Cardiac fibroblast (primary cell): Measurements from ENCODE around the gene TXNDC16.

ENCODE experiments used
- DNase-seq, 2 donors: peaks; one replicate each; pipeline versions ENCODE4 v3.0.0 to v3.0.0-alpha.2; 2010; ENCODE audit warnings: low read depth in 2 of 2
- H3K4me3 ChIP-seq, 2 donors: replicated peaks in 1 of 2; 1 replicate in 1 of 2; 2 replicates in 1 of 2; pipeline ENCODE4 v1.5.1; 2011; ENCODE audit warnings: low read depth in 2 of 2, low read length in 2 of 2, mild to moderate bottlenecking in 2 of 2, moderate library complexity in 1 of 2
- CTCF ChIP-seq: IDR thresholded peaks from one replicate; pipeline ENCODE4 v1.5.1; 2011; ENCODE audit warnings: low read depth, mild to moderate bottlenecking, low read length, inconsistent platforms

The TXNDC16 gene

DNA sequence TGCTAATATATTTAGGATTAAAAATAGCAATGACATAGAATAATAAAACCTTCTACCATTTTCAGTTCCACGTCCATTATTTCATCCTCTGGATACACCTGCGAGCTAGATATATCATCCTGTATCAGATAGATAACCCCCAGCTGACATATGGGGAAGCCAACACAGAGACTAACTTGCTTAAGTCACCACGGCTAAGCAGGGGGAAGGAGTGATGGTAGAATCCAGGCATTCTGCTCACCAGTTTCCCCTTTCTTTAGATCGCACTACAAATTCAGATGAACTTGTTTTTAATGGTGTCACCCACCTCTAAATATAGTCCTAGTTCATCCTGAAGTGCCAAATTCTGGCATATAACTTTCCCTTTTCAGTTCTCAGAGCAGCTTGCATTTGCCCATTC is 110.1 kb downstream of the TXNDC16 start:
- no peak overlapping the region for H3K4me3 ChIP-seq
- DNase-seq, result no peak
- TF ChIP-seq CTCF, result no peak

DNA sequence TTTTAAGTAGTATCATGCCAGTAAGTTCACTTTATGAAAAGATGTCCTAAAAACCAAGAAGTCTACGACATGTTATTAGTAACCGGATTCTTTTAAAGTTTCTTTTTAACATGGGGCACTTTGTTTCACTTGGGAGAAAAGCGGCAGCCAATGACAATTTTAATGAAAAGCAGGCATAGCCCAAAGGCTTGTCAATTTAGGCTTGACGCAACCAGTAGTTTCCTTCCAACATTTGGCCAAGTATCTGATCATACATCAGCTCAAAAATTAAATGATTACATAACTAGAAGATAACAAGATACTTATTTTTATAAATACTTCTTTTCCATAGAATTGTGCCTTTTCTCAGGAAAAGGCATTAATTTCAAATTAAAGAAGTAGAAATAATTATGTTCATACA is 112.8 kb downstream of the TXNDC16 start:
- TF ChIP-seq CTCF, result no peak
- no peak overlapping the region for H3K4me3 ChIP-seq
- no peak for DNase-seq

GRCh38 chr14:52434955-52435354 is 117.3 kb downstream of the TXNDC16 start:
- DNase-seq, result no peak
- no peak overlapping the region for H3K4me3 ChIP-seq
- no peak for TF ChIP-seq CTCF

DNA sequence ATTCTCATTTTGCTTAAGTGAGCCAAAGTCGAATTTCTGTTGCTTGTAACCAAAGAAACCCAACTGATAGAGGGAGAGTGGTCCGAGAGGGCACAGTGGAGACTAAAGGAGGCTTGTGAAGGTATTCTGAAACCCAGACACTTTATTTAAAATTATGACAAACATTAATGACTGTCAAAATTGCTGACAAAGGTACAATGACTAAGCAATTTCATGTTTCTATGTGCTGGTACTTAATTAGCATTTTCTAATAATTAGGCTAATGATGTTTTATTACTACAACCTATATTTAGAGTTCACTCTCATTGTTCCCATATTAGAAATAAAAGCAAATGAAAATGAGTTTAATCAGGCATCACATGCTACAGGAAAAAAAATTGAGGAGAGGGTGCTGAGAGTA is 121.8 kb downstream of the TXNDC16 start:
- no peak overlapping the region for H3K4me3 ChIP-seq
- DNase-seq, result no peak
- no peak for TF ChIP-seq CTCF

DNA sequence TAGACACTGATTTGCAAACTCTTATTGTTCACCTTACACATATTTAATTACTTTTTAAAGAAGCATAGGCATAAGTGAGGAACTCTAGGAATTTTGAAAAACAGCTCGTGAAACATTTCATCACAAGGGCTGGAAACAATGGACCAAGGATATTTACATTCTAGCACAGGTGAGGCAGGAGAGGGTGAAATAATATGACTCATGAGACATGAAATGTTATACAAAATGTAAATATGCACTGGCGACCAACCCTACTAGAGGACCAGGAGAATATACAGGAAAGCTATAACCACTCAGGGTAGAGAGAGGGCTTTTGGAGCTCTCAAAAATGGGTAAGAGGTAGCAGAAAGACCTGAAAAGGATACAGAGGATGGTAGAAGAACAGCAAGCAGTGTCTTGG is 122.9 kb downstream of the TXNDC16 start:
- DNase-seq, result no peak
- TF ChIP-seq CTCF, result no peak
- H3K4me3 ChIP-seq, result no peak overlapping the region

GRCh38 chr14:52427460-52427859 is 124.8 kb downstream of the TXNDC16 start:
- no peak for DNase-seq
- no peak for TF ChIP-seq CTCF
- H3K4me3 ChIP-seq, result no peak overlapping the region

DNA sequence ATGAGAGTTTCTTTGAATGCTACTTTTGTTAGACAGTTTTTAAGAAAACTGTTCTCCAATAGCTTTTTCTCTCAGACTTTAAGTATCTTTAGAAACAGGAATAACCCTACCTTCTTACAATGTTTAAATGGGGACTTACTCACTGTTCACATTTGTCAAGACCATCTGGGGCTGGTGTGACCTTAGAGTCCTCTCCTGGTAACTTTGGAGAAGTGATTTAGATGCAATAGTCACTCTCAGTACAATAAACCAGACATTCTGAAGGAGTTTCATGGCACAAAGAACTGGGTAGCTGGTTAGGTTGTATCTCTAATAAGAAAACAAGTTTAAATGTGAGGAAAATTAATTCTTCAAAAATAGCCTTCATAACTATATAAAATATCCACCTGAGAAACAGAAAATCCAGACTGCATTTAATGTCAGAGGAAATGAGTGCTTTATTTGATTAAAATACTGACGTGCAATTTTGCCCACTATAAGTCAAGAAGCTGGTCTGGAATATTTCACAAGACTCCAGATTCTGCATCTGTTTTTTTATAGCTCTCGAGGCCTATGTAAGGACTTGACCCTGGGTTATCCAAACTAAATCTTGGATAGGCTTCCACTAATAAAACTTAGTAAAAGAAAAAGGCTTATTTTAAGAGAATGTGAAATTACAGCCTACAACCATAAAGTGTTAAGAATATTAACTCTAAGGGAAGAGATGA is 129.5 kb downstream of the TXNDC16 start:
- no peak for TF ChIP-seq CTCF
- H3K4me3 ChIP-seq, result no peak overlapping the region
- DNase-seq, result peak in 1 of 2 donors; percentile 13
